ENCODE data around the gene RABL2B. TPM values are rescaled to one million over a fixed set of nuclear protein-coding genes. Genes with fewer than 3 reads are reported as not detected.

Gene RABL2B
- total RNA-seq, 1 experiment from 2014 or later: 27.7 TPM

DNA sequence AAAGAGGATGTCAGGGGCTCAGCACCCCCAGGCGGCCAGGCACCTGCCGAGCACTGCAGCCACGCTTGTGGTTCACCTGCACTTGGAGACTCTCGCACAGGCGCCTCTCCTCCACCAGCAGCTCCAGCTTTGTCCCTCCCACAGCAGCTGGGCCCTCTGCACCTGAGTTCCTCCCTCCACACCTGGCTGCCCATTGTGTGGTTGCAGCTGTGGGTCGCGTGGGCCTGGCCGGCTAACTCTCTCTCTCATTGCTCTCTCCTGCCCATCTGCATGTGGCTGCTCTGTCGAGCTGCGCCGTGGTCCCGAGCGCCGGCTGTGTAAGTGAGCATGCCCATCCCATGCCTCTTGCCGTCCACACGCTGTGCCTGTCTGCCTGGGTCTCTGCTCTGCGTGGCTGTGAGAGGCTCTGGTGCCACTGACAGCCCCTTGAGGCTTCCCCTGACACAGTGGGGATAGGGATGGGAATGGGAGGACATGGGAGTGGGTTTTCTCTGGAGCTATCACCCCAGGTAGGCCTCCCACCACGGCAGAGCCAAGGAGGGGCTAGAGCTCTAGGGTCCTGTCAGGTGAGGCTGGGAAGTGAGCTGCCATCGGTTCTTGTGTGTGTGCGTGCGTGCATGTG is 53.9 kb downstream of the RABL2B start:
- POLR2A ChIA-PET: no interaction called here
- DNase-seq (ENCODE audit: low read depth, low spot score) (no peak), ATAC-seq (no peak)
- TF ChIP-seq, protein P1, sequence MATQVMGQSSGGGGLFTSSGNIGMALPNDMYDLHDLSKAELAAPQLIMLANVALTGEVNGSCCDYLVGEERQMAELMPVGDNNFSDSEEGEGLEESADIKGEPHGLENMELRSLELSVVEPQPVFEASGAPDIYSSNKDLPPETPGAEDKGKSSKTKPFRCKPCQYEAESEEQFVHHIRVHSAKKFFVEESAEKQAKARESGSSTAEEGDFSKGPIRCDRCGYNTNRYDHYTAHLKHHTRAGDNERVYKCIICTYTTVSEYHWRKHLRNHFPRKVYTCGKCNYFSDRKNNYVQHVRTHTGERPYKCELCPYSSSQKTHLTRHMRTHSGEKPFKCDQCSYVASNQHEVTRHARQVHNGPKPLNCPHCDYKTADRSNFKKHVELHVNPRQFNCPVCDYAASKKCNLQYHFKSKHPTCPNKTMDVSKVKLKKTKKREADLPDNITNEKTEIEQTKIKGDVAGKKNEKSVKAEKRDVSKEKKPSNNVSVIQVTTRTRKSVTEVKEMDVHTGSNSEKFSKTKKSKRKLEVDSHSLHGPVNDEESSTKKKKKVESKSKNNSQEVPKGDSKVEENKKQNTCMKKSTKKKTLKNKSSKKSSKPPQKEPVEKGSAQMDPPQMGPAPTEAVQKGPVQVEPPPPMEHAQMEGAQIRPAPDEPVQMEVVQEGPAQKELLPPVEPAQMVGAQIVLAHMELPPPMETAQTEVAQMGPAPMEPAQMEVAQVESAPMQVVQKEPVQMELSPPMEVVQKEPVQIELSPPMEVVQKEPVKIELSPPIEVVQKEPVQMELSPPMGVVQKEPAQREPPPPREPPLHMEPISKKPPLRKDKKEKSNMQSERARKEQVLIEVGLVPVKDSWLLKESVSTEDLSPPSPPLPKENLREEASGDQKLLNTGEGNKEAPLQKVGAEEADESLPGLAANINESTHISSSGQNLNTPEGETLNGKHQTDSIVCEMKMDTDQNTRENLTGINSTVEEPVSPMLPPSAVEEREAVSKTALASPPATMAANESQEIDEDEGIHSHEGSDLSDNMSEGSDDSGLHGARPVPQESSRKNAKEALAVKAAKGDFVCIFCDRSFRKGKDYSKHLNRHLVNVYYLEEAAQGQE (IDR thresholded peaks at IDR 0.05; ENCODE audit: insufficient read depth in 1 of 2, low read depth in 2 of 2, low read length in 1 of 2): no peak
- no peaks in the 10 kb centered on the region for H3K27me3 ChIP-seq (ENCODE audit: control insufficient read depth, insufficient read depth, low read length)
- intact Hi-C loops (cut with micrococcal nuclease; ENCODE audit: unreplicated experiment): no loop called here
- no peaks in the 10 kb centered on the region for H3K9me3 ChIP-seq (ENCODE audit: control insufficient read depth, insufficient read depth, low read depth, low read length)
- no TSS peak for BruUV-seq (replicated peaks)
- no peak overlapping the region for H3K27ac ChIP-seq (ENCODE audit: low read length)
- no peaks in the 10 kb centered on the region for H3K4me1 ChIP-seq (ENCODE audit: control insufficient read depth, insufficient read depth, low read length)
- in situ Hi-C loops (cut with HindIII; ENCODE audit: low pct_unique_long_range_greater_than_20kb, low sequenced_read_pairs): no loop called here
- no peak overlapping the region for H3K4me3 ChIP-seq (ENCODE audit: low read depth in 2 of 2, low read length in 2 of 2)
- no peaks in the 10 kb centered on the region for H3K36me3 ChIP-seq (ENCODE audit: control insufficient read depth, insufficient read depth, low read length)
- CTCF ChIA-PET: no interaction called here

DNA sequence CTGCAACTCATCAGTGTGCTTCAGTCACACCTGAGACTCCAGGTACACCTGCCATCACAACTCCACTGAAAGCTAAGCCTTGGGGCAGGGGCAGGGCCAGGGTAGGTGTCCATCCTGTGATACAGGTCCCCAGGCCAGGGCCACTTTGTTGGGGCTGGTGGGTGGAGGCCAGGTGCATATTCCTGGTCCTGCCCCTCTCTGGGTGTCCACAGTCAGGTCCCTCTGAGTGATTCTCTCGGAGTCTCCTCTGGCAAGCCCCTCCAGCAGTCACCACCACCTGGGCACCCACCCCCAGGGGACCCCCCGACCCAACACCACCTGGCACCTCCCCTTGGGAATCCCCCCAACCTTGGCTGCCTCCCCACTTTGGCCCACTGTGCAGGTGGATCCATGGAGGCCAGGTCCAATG is 54.9 kb downstream of the RABL2B start:
- Histone ChIP-seq H3K27me3 (ENCODE audit: control insufficient read depth, insufficient read depth, low read length) (no peaks in the 10 kb centered on the region), H3K27ac (ENCODE audit: low read length) (no peak overlapping the region), H3K4me3 (ENCODE audit: low read depth in 2 of 2, low read length in 2 of 2) (no peak overlapping the region), H3K36me3 (ENCODE audit: control insufficient read depth, insufficient read depth, low read length) (no peaks in the 10 kb centered on the region), H3K4me1 (ENCODE audit: control insufficient read depth, insufficient read depth, low read length) (no peaks in the 10 kb centered on the region), H3K9me3 (ENCODE audit: control insufficient read depth, insufficient read depth, low read depth, low read length) (no peaks in the 10 kb centered on the region)
- POLR2A ChIA-PET: no interaction called here
- CTCF ChIA-PET: interaction anchor here (0.7 kb wide), 1 partner anchor 699 kb away, joined by 4 read pairs; no protein-coding TSS in a partner anchor
- intact Hi-C loops (cut with micrococcal nuclease; ENCODE audit: unreplicated experiment) (no loop called here), in situ Hi-C loops (cut with HindIII; ENCODE audit: low pct_unique_long_range_greater_than_20kb, low sequenced_read_pairs) (no loop called here)
- DNase-seq (ENCODE audit: low read depth, low spot score): no peak
- no TSS peak for BruUV-seq (replicated peaks)
- TF ChIP-seq TCF7L2 (IDR thresholded peaks at IDR 0.05; ENCODE audit: low read depth, low read length) (no peak), SIN3A (IDR thresholded peaks at IDR 0.05; ENCODE audit: borderline replicate concordance, insufficient read depth, low read depth, low read length) (no peak), POLR2AphosphoS5 (IDR thresholded peaks at IDR 0.05; ENCODE audit: low read depth, low read length) (no peak)
- TF ChIP-seq, protein P1 (IDR thresholded peaks at IDR 0.05; ENCODE audit: insufficient read depth in 1 of 2, low read depth in 2 of 2, low read length in 1 of 2): no peak
- TF ChIP-seq, protein P2, sequence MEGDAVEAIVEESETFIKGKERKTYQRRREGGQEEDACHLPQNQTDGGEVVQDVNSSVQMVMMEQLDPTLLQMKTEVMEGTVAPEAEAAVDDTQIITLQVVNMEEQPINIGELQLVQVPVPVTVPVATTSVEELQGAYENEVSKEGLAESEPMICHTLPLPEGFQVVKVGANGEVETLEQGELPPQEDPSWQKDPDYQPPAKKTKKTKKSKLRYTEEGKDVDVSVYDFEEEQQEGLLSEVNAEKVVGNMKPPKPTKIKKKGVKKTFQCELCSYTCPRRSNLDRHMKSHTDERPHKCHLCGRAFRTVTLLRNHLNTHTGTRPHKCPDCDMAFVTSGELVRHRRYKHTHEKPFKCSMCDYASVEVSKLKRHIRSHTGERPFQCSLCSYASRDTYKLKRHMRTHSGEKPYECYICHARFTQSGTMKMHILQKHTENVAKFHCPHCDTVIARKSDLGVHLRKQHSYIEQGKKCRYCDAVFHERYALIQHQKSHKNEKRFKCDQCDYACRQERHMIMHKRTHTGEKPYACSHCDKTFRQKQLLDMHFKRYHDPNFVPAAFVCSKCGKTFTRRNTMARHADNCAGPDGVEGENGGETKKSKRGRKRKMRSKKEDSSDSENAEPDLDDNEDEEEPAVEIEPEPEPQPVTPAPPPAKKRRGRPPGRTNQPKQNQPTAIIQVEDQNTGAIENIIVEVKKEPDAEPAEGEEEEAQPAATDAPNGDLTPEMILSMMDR (IDR thresholded peaks at IDR 0.05): no peak
- ATAC-seq: no peak
